H9 (cell line): Measurements from ENCODE around the gene FXYD1. TPM values are rescaled to one million over a fixed set of nuclear protein-coding genes. Genes with fewer than 3 reads are reported as not detected.

Source experiments
- DNase-seq: peaks from one replicate; pipeline ENCODE4 v3.0.0-alpha.2; 2017
- H2AFZ ChIP-seq: one replicate; pipeline ENCODE4 v1.6.1; 2013; ENCODE audit warnings: mild to moderate bottlenecking, low read length, control low read depth, moderate library complexity
- H2AK5ac ChIP-seq: 2 replicates; pipeline ENCODE4 v1.6.1; 2013; ENCODE audit warnings: low read length, control low read depth, mixed read lengths; ENCODE audit not compliant: insufficient read length
- H2BK120ac ChIP-seq: one replicate; pipeline ENCODE4 v1.6.1; 2013; ENCODE audit warnings: low read depth, mild to moderate bottlenecking, low read length, control low read depth, inconsistent platforms; ENCODE audit not compliant: poor library complexity, severe bottlenecking
- H2BK12ac ChIP-seq: 2 replicates; pipeline ENCODE4 v1.6.1; 2013; ENCODE audit warnings: low read length, control low read depth, mixed read lengths, low read depth; ENCODE audit not compliant: insufficient read length
- H2BK15ac ChIP-seq: 2 replicates; pipeline ENCODE4 v1.6.1; 2013; ENCODE audit warnings: low read depth, low read length, control low read depth
- H2BK20ac ChIP-seq: one replicate; pipeline ENCODE4 v1.6.1; 2013; ENCODE audit warnings: low read depth, mild to moderate bottlenecking, low read length, control low read depth, inconsistent platforms; ENCODE audit not compliant: poor library complexity, severe bottlenecking
- H2BK5ac ChIP-seq: 2 replicates; pipeline ENCODE4 v1.6.1; 2013; ENCODE audit warnings: low read length, control low read depth, mixed read lengths; ENCODE audit not compliant: insufficient read length
- H3K14ac ChIP-seq: 2 replicates; pipeline ENCODE4 v1.6.1; 2013; ENCODE audit warnings: low read length, control low read depth; ENCODE audit not compliant: insufficient read depth
- H3K18ac ChIP-seq: 2 replicates; pipeline ENCODE4 v1.6.1; 2013; ENCODE audit warnings: low read depth, mild to moderate bottlenecking, mixed read lengths, low read length, control low read depth; ENCODE audit not compliant: insufficient read length
- H3K23ac ChIP-seq: 2 replicates; pipeline ENCODE4 v1.6.1; 2013; ENCODE audit warnings: low read length, control low read depth, mixed read lengths, low read depth; ENCODE audit not compliant: insufficient read length
- H3K23me2 ChIP-seq: 2 replicates; pipeline ENCODE4 v1.6.1; 2013; ENCODE audit warnings: low read depth, mild to moderate bottlenecking, mixed read lengths, low read length, control low read depth; ENCODE audit not compliant: insufficient read length, poor library complexity, severe bottlenecking
- H3K27ac ChIP-seq: 2 replicates; pipeline ENCODE4 v1.5.1; 2013; ENCODE audit warnings: low read length, control low read depth, mixed read lengths, low read depth; ENCODE audit not compliant: insufficient read length
- H3K27me3 ChIP-seq: 2 replicates; pipeline ENCODE4 v1.6.1; 2013; ENCODE audit warnings: low read length, control low read depth, inconsistent platforms; ENCODE audit not compliant: insufficient read depth
- H3K4ac ChIP-seq: 2 replicates; pipeline ENCODE4 v1.6.1; 2013; ENCODE audit warnings: low read depth, mild to moderate bottlenecking, control low read depth, inconsistent platforms, low read length, moderate library complexity
- H3K4me1 ChIP-seq: 2 replicates; pipeline ENCODE4 v1.6.1; 2013; ENCODE audit warnings: low read length, control low read depth, inconsistent platforms; ENCODE audit not compliant: insufficient read depth
- H3K4me2 ChIP-seq: 2 replicates; pipeline ENCODE4 v1.6.1; 2013; ENCODE audit warnings: low read length, control low read depth, mixed read lengths; ENCODE audit not compliant: insufficient read length, insufficient read depth
- H3K56ac ChIP-seq: 2 replicates; pipeline ENCODE4 v1.6.1; 2013; ENCODE audit warnings: low read depth, mild to moderate bottlenecking, mixed read lengths, low read length, control low read depth; ENCODE audit not compliant: insufficient read length
- H3K79me1 ChIP-seq: 2 replicates; pipeline ENCODE4 v1.6.1; 2013; ENCODE audit warnings: low read depth, mild to moderate bottlenecking, moderate library complexity, low read length, control low read depth, inconsistent platforms; ENCODE audit not compliant: insufficient read depth, poor library complexity, severe bottlenecking
- H3K79me2 ChIP-seq: 2 replicates; pipeline ENCODE4 v1.6.1; 2013; ENCODE audit warnings: low read length, control low read depth, inconsistent platforms; ENCODE audit not compliant: insufficient read depth
- H3K9ac ChIP-seq: 2 replicates; pipeline ENCODE4 v1.6.1; 2013; ENCODE audit warnings: low read length, control low read depth, mixed read lengths; ENCODE audit not compliant: insufficient read length; ENCODE audit errors: extremely low read depth
- H3K9me3 ChIP-seq: one replicate; pipeline ENCODE4 v1.6.1; 2013; ENCODE audit warnings: low read depth, low read length, inconsistent platforms; ENCODE audit not compliant: control insufficient read depth
- H3T11ph ChIP-seq: one replicate; pipeline ENCODE4 v1.6.1; 2013; ENCODE audit warnings: mild to moderate bottlenecking, low read length, control low read depth, inconsistent platforms
- H4K20me1 ChIP-seq: one replicate; pipeline ENCODE4 v1.6.1; 2013; ENCODE audit not compliant: control insufficient read depth, insufficient read length, insufficient read depth
- H4K5ac ChIP-seq: 2 replicates; pipeline ENCODE4 v1.6.1; 2013; ENCODE audit warnings: low read depth, mild to moderate bottlenecking, mixed read lengths, low read length, control low read depth; ENCODE audit not compliant: insufficient read length
- H4K8ac ChIP-seq: replicated peaks from 2 replicates; pipeline ENCODE4 v1.6.1; 2013; ENCODE audit warnings: low read length, control low read depth, mixed read lengths, low read depth; ENCODE audit not compliant: insufficient read length
- H4K91ac ChIP-seq: 2 replicates; pipeline ENCODE4 v1.6.1; 2013; ENCODE audit warnings: low read depth, mild to moderate bottlenecking, moderate library complexity, mixed read lengths, low read length, control low read depth; ENCODE audit not compliant: insufficient read length
- H3K27ac Mint-ChIP-seq, 3 experiments: 2 replicates in 2 of 3; 3 replicates in 1 of 3; pipeline ENCODE4 v1.8.0; 2020 to 2021; ENCODE audit warnings: mixed read lengths in 3 of 3, mild to moderate bottlenecking in 1 of 3, moderate library complexity in 1 of 3
- H3K27me3 Mint-ChIP-seq: 2 replicates; pipeline ENCODE4 v1.8.0; 2021; ENCODE audit warnings: low read depth, mild to moderate bottlenecking, moderate library complexity, mixed read lengths
- H3K36me3 Mint-ChIP-seq, 3 experiments: 2 replicates in 2 of 3; 3 replicates in 1 of 3; pipeline ENCODE4 v1.8.0; 2020 to 2021; ENCODE audit warnings: low read depth in 3 of 3, mixed read lengths in 3 of 3; ENCODE audit not compliant: insufficient read depth in 1 of 3
- H3K4me1 Mint-ChIP-seq, 2 experiments: 2 replicates each; pipeline ENCODE4 v1.8.0; 2020; ENCODE audit warnings: mixed read lengths in 2 of 2
- H3K4me3 Mint-ChIP-seq, 2 experiments: 2 replicates in 1 of 2; 3 replicates in 1 of 2; pipeline ENCODE4 v1.8.0; 2020 to 2021; ENCODE audit warnings: mild to moderate bottlenecking in 2 of 2, mixed read lengths in 2 of 2, moderate library complexity in 1 of 2
- H3K9me3 Mint-ChIP-seq, 2 experiments: 2 replicates in 1 of 2; 3 replicates in 1 of 2; pipeline ENCODE4 v1.8.0; 2020; ENCODE audit warnings: mild to moderate bottlenecking in 2 of 2, mixed read lengths in 2 of 2, moderate library complexity in 1 of 2
- CTCF ChIP-seq: fragments of 200-600 bp; sonication (generic); conservative IDR thresholded peaks from 3 replicates; pipeline ENCODE4 v1.8.0; 2021; ENCODE audit warnings: antibody characterized with exemption, mild to moderate bottlenecking
- WGBS: extraction: QIAGEN DNeasy Blood & Tissue Kit; methylation state at CpG from one replicate; pipeline ENCODE4 v1.1.7; 2013; ENCODE audit warnings: missing lambda C conversion rate, low lambda C conversion rate, mixed read lengths; ENCODE audit not compliant: insufficient read length; ENCODE audit errors: extremely low coverage; 5-methylcytosine and 5-hydroxymethylcytosine counted together
- total RNA-seq: library from RNA; stranded (reverse); gene quantifications from 2 replicates; pipeline ENCODE4 v1.2.1, GENCODE V29; 2021

The FXYD1 gene
- total RNA-seq, 1 experiment from 2014 or later = 7.7 TPM

- H2BK12ac ChIP-seq = no peak overlapping the region
- no peak for TF ChIP-seq CTCF
- H3K23ac ChIP-seq = no peak overlapping the region
- no peaks in the 10 kb centered on the region for H3K23me2 ChIP-seq
- H3K4me3 Mint-ChIP-seq = no peak overlapping the region
- WGBS = no CpG with 5 or more reads among the region's 1 CpG
- H2BK5ac ChIP-seq = no peak overlapping the region
- H3K27ac Mint-ChIP-seq = no peak overlapping the region
- H3K4me1 Mint-ChIP-seq = peaks cover 0 to 3% of the 10 kb centered on the region in 2 experiments; a peak in 1 of 4 replicates
- no peak overlapping the region for H3K9ac ChIP-seq
- H2BK120ac ChIP-seq = no peak overlapping the region
- no peak overlapping the region for H3T11ph ChIP-seq
- no peak overlapping the region for H3K14ac ChIP-seq
- H2AK5ac ChIP-seq = no peak overlapping the region
- H4K5ac ChIP-seq = no peak overlapping the region
- no peak overlapping the region for H3K27ac ChIP-seq
- H3K4me1 ChIP-seq = no peaks in the 10 kb centered on the region
- no peak overlapping the region for H3K4me2 ChIP-seq
- no peak overlapping the region for H3K56ac ChIP-seq
- no peak overlapping the region for H4K8ac ChIP-seq
- H4K91ac ChIP-seq = no peak overlapping the region
- H2BK15ac ChIP-seq = no peak overlapping the region
- no peaks in the 10 kb centered on the region for H4K20me1 ChIP-seq
- H3K9me3 Mint-ChIP-seq = peaks cover 0 to 7% of the 10 kb centered on the region in 2 experiments
- peaks cover 5% of the 10 kb centered on the region for H3K27me3 Mint-ChIP-seq
- no peaks in the 10 kb centered on the region for H3K9me3 ChIP-seq
- no peak overlapping the region for H3K18ac ChIP-seq
- no peaks in the 10 kb centered on the region for H3K79me2 ChIP-seq
- H3K36me3 Mint-ChIP-seq = peaks cover 0 to 3% (median 0%) of the 10 kb centered on the region in 3 experiments; a peak in 1 of 7 replicates
- no peak for DNase-seq
- H3K79me1 ChIP-seq = no peaks in the 10 kb centered on the region
- H3K4ac ChIP-seq = no peak overlapping the region
- no peak overlapping the region for H2BK20ac ChIP-seq
- no peaks in the 10 kb centered on the region; the same call in 1 of the 2 replicates for H3K27me3 ChIP-seq
- H2AFZ ChIP-seq = no peak overlapping the region
Observed at GRCh38 chr19:35184267-35184666, 45.6 kb downstream of the FXYD1 start.
